ENCODE measurements around the gene ANKFY1. TPM values are rescaled to one million over a fixed set of nuclear protein-coding genes. Genes with fewer than 3 reads are reported as not detected.

The ANKFY1 gene
- total RNA-seq, 1 donor from 2014 or later, result 44.2 TPM

GRCh38 chr17:4233668-4234258 lies 30.0 kb downstream of the ANKFY1 start:
- Histone ChIP-seq H3K4me1 (peaks cover 44% of the 10 kb centered on the region), H3K36me3 (peaks cover 0 to 27% of the 10 kb centered on the region in 2 donors), H3K9me3 (no peaks in the 10 kb centered on the region), H3K27me3 (no peaks in the 10 kb centered on the region), H3K4me3 (no peak overlapping the region), H3K27ac (peak overlapping the region; percentile 33)
- no peak for DNase-seq (ENCODE audit: extremely low spot score in 2 of 2)
- TF ChIP-seq POLR2A (IDR thresholded peaks at IDR 0.05) (no peak), POLR2AphosphoS5 (IDR thresholded peaks at IDR 0.05; ENCODE audit: insufficient read depth in 1 of 2, low read depth in 1 of 2) (no peak), CTCF (IDR thresholded peaks at IDR 0.05) (no peak)
- intact Hi-C loops (cut with DNase I), result no loop called here

- intact Hi-C loops (cut with DNase I), result no loop called here
- DNase-seq (ENCODE audit: extremely low spot score in 2 of 2), result no peak
- H3K4me1 ChIP-seq, result peaks cover 51% of the 10 kb centered on the region
- H3K36me3 ChIP-seq, result peaks cover 0 to 26% of the 10 kb centered on the region in 2 donors
- no peaks in the 10 kb centered on the region for H3K9me3 ChIP-seq
- H3K27ac ChIP-seq, result peak overlapping the region; percentile 63
- no peaks in the 10 kb centered on the region for H3K27me3 ChIP-seq
- TF ChIP-seq POLR2AphosphoS5 (IDR thresholded peaks at IDR 0.05; ENCODE audit: insufficient read depth in 1 of 2, low read depth in 1 of 2) (no peak), POLR2A (IDR thresholded peaks at IDR 0.05) (no peak), CTCF (IDR thresholded peaks at IDR 0.05) (no peak)
- no peak overlapping the region for H3K4me3 ChIP-seq
These were observed 31.5 kb downstream of the ANKFY1 start for GRCh38 chr17:4232168-4232813.

GRCh38 chr17:4229627-4230541 lies 33.9 kb downstream of the ANKFY1 start:
- Histone ChIP-seq H3K4me3 (peak overlapping the region in 1 of 2 donors; percentile 9), H3K36me3 (peaks cover 0 to 13% of the 10 kb centered on the region in 2 donors)
- intact Hi-C loops (cut with DNase I), result no loop called here

GRCh38 chr17:4221899-4222659 lies 41.7 kb downstream of the ANKFY1 start:
- Histone ChIP-seq H3K4me3 (no peak overlapping the region), H3K27ac (peak overlapping the region; percentile 70), H3K4me1 (peaks cover 15% of the 10 kb centered on the region), H3K27me3 (no peaks in the 10 kb centered on the region), H3K9me3 (no peaks in the 10 kb centered on the region), H3K36me3 (no peaks in the 10 kb centered on the region)
- intact Hi-C loops (cut with DNase I), result no loop called here
- TF ChIP-seq POLR2A (IDR thresholded peaks at IDR 0.05) (no peak), CTCF (IDR thresholded peaks at IDR 0.05) (no peak), POLR2AphosphoS5 (IDR thresholded peaks at IDR 0.05; ENCODE audit: insufficient read depth in 1 of 2, low read depth in 1 of 2) (no peak)
- no peak for DNase-seq (ENCODE audit: extremely low spot score in 2 of 2)

More at GRCh38 chr17:4229627-4230541, 33.9 kb downstream of the ANKFY1 start:
- peak in 1 of 2 donors; percentile 94 for DNase-seq (ENCODE audit: extremely low spot score in 2 of 2)
- Histone ChIP-seq H3K9me3 (no peaks in the 10 kb centered on the region), H3K27ac (peak overlapping the region; percentile 84), H3K4me1 (peaks cover 51% of the 10 kb centered on the region), H3K27me3 (no peaks in the 10 kb centered on the region)
- no peak for TF ChIP-seq CTCF (IDR thresholded peaks at IDR 0.05)
- peak; percentile 61 to 98 for TF ChIP-seq POLR2AphosphoS5 (IDR thresholded peaks at IDR 0.05; ENCODE audit: insufficient read depth in 1 of 2, low read depth in 1 of 2)

Data from vagina (tissue), 2 donors.